ENCODE data around the gene OXER1.

DNA sequence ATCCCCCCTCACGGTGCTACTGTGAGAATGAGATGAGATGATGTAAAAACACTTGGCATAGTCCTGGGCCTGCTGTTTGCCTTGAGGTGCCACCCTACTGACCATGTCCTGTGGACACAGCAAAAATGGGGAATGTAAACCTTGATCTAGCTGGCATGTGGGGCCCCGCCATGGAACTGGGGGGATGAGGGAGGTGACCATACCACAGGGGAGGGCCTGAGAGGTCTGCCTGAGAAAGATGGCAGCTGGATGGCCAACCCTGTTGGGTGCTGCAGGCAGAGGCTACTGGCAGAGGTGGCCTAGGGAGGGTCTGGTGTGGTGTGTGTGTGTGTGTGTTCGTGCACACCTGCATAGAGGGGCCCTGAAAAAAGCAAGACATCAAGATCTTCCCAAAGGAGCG lies 27.7 kb upstream of the OXER1 start:
- TF ChIP-seq ZNF138 (tag by site-specific recombination; IDR thresholded peaks at IDR 0.05; ENCODE audit: borderline replicate concordance), result no peak
- no peak for TF ChIP-seq ZNF266 (tag by site-specific recombination; IDR thresholded peaks at IDR 0.05; ENCODE audit: low read depth)
- TF ChIP-seq ZNF211 (tag by site-specific recombination; IDR thresholded peaks at IDR 0.05; ENCODE audit: low read depth), result no peak
- no peak for TF ChIP-seq ZNF791 (tag by site-specific recombination; IDR thresholded peaks at IDR 0.05)
- no peak for TF ChIP-seq ZNF777 (tag by site-specific recombination; IDR thresholded peaks at IDR 0.05; ENCODE audit: borderline replicate concordance)
- TF ChIP-seq MEIS1 (CRISPR knock-in tag; IDR thresholded peaks at IDR 0.05; ENCODE audit: borderline replicate concordance), result no peak
- no peak for TF ChIP-seq FEZF1 (tag by site-specific recombination; IDR thresholded peaks at IDR 0.05)
- TF ChIP-seq ZNF416 (tag by site-specific recombination; IDR thresholded peaks at IDR 0.05), result no peak

Measured in HEK293 (cell line).